ENCODE measurements around the gene CYFIP2. TPM values are rescaled to one million over a fixed set of nuclear protein-coding genes. Genes with fewer than 3 reads are reported as not detected.

Gene CYFIP2
- polyA plus RNA-seq, 4 donors = 101 to 138 (median 116) TPM

Other genes with a start within 250 kb of the CYFIP2 start
- gene HAVCR1, start 207.0 kb upstream of the CYFIP2 start, polyA plus RNA-seq (ENCODE audit: insufficient read length in 4 of 4) = 1 to 10 TPM; 1.6 to 3.3 (median 3.2) TPM
- 10 to 100 TPM in 1 of 4 donors, 1 to 10 TPM in 3; 5.5 to 12.9 (median 8.6) TPM for gene HAVCR2, start 157.1 kb upstream of the CYFIP2 start, polyA plus RNA-seq (ENCODE audit: insufficient read length in 4 of 4)
- 10 to 100 TPM; 19.0 to 23.0 (median 22.4) TPM for gene MED7, start 123.3 kb upstream of the CYFIP2 start, polyA plus RNA-seq (ENCODE audit: insufficient read length in 4 of 4)
- gene GARIN3, start 99.9 kb upstream of the CYFIP2 start, polyA plus RNA-seq (ENCODE audit: insufficient read length in 4 of 4) = not detected
- under 1 TPM; 0.22 to 0.40 (median 0.31) TPM for gene ITK, start 85.3 kb upstream of the CYFIP2 start, polyA plus RNA-seq (ENCODE audit: insufficient read length in 4 of 4)
- gene NIPAL4, start 194.1 kb downstream of the CYFIP2 start, polyA plus RNA-seq (ENCODE audit: insufficient read length in 4 of 4) = 1 to 10 TPM in 1 of 4 donors, under 1 TPM in 3; 0.41 to 1.0 (median 0.65) TPM